ENCODE measurements around the gene CCNYL1.
"Not testable (repeated sequence)": the region's sequence is repeated elsewhere in the genome, so short reads cannot be mapped to it uniquely, and the experiment has no call there.

Gene CCNYL1

GRCh38 chr2:207718521-207718920, 7.1 kb downstream of the CCNYL1 start:
- no peak overlapping the region for H3K4me3 Mint-ChIP-seq

GRCh38 chr2:207719008-207719407, 7.6 kb downstream of the CCNYL1 start:
- Mint-ChIP-seq H3K27me3 (ENCODE audit: low read depth, poor library complexity) (peaks cover 8% of the 10 kb centered on the region), H3K4me3 (no peak overlapping the region), H3K9me3 (peaks cover 4% of the 10 kb centered on the region), H3K36me3 (ENCODE audit: low read depth) (peaks cover 27% of the 10 kb centered on the region), H3K27ac (no peak overlapping the region), H3K4me1 (peaks cover 14% of the 10 kb centered on the region)
- TF ChIP-seq CTCF (IDR thresholded peaks at IDR 0.05), result no peak
- DNase-seq, result no peak

More at GRCh38 chr2:207718521-207718920, 7.1 kb downstream of the CCNYL1 start:
- H3K9me3 Mint-ChIP-seq, result peaks cover 4% of the 10 kb centered on the region
- no peak overlapping the region for H3K27ac Mint-ChIP-seq
- no peak for TF ChIP-seq CTCF (IDR thresholded peaks at IDR 0.05)
- H3K36me3 Mint-ChIP-seq (ENCODE audit: low read depth), result peaks cover 30% of the 10 kb centered on the region
- H3K27me3 Mint-ChIP-seq (ENCODE audit: low read depth, poor library complexity), result peaks cover 8% of the 10 kb centered on the region
- no peak for DNase-seq
- peaks cover 18% of the 10 kb centered on the region for H3K4me1 Mint-ChIP-seq

- H3K4me1 Mint-ChIP-seq, result peaks cover 13% of the 10 kb centered on the region
- H3K4me3 Mint-ChIP-seq; H3K27ac Mint-ChIP-seq; DNase-seq; H3K9me3 Mint-ChIP-seq; H3K27me3 Mint-ChIP-seq (ENCODE audit: low read depth, poor library complexity): not testable (repeated sequence)
- peaks cover 20% of the 10 kb centered on the region for H3K36me3 Mint-ChIP-seq (ENCODE audit: low read depth)
Observed at GRCh38 chr2:207719655-207720054, 8.2 kb downstream of the CCNYL1 start.

GRCh38 chr2:207720517-207721187, 9.2 kb downstream of the CCNYL1 start:
- H3K27ac Mint-ChIP-seq, result no peak overlapping the region
- H3K36me3 Mint-ChIP-seq (ENCODE audit: low read depth), result peaks cover 17% of the 10 kb centered on the region
- H3K9me3 Mint-ChIP-seq, result no peaks in the 10 kb centered on the region

GRCh38 chr2:207722773-207723424, 11.5 kb downstream of the CCNYL1 start:
- Mint-ChIP-seq H3K27me3 (ENCODE audit: low read depth, poor library complexity) (no peaks in the 10 kb centered on the region), H3K36me3 (ENCODE audit: low read depth) (peaks cover 6% of the 10 kb centered on the region), H3K27ac (no peak overlapping the region), H3K4me3 (no peak overlapping the region), H3K9me3 (no peaks in the 10 kb centered on the region), H3K4me1 (peaks cover 13% of the 10 kb centered on the region)
- no peak for TF ChIP-seq CTCF (IDR thresholded peaks at IDR 0.05)
- no peak for DNase-seq

More at GRCh38 chr2:207720517-207721187, 9.2 kb downstream of the CCNYL1 start:
- DNase-seq, result no peak
- Mint-ChIP-seq H3K4me3 (no peak overlapping the region), H3K4me1 (peaks cover 13% of the 10 kb centered on the region), H3K27me3 (ENCODE audit: low read depth, poor library complexity) (peaks cover 6% of the 10 kb centered on the region)
- no peak for TF ChIP-seq CTCF (IDR thresholded peaks at IDR 0.05)

GRCh38 chr2:207723425-207723787, 12.0 kb downstream of the CCNYL1 start:
- H3K27ac Mint-ChIP-seq, result not testable (repeated sequence)

GRCh38 chr2:207724113-207724512, 12.7 kb downstream of the CCNYL1 start:
- no peaks in the 10 kb centered on the region for H3K27me3 Mint-ChIP-seq (ENCODE audit: low read depth, poor library complexity)
- H3K9me3 Mint-ChIP-seq, result no peaks in the 10 kb centered on the region
- no peak for TF ChIP-seq CTCF (IDR thresholded peaks at IDR 0.05)
- H3K4me1 Mint-ChIP-seq, result peaks cover 13% of the 10 kb centered on the region
- DNase-seq, result no peak
- H3K4me3 Mint-ChIP-seq, result no peak overlapping the region
- H3K27ac Mint-ChIP-seq, result no peak overlapping the region
- H3K36me3 Mint-ChIP-seq (ENCODE audit: low read depth), result peaks cover 16% of the 10 kb centered on the region

More at GRCh38 chr2:207723425-207723787, 12.0 kb downstream of the CCNYL1 start:
- DNase-seq; H3K4me3 Mint-ChIP-seq; H3K27me3 Mint-ChIP-seq (ENCODE audit: low read depth, poor library complexity); H3K9me3 Mint-ChIP-seq; H3K36me3 Mint-ChIP-seq (ENCODE audit: low read depth): not testable (repeated sequence)
- peaks cover 13% of the 10 kb centered on the region for H3K4me1 Mint-ChIP-seq
